ENCODE data around the gene DLD.
"Not testable (repeated sequence)": the region's sequence is repeated elsewhere in the genome, so short reads cannot be mapped to it uniquely, and the experiment has no call there.

The DLD gene

DNA sequence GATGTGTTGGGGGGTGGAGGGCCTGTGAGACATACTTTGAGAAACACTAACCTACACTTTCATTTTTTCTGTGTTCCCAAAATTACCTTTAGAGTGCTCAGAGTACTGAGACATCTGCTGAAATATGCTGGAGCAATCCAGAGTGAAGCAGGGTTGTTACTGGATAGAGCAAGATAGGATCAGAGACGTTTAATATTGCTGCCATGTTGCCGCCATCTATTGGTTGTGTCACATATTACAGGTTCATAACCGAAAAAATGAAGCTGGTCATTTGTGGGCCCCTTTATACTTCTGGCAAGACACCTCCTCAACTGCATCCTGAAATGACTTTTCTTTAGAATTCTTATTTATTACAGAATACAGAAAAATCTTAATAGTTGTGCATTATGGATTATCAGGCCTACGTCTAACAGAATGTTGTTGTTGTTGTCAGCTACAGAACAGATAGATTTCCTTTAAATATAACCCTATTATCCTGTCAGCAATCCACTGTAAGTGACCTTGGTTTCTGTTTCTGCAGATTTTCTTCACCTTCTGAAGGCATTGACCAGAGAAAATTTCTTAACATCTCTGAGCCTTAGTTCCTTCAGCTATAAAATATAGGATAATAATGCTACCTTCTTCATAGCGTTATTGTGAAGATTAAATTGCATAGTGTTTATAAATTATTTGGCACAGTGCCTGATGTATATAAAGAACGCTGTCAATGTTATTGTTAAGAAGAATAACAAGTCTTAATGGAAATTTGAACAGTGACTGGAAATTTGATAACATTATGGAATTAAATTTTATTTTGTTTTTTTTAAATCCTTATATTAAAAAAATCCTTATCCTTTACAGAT is 16.2 kb upstream of the DLD start:
- DNase-seq (ENCODE audit: low spot score): peak; percentile 84

DNA sequence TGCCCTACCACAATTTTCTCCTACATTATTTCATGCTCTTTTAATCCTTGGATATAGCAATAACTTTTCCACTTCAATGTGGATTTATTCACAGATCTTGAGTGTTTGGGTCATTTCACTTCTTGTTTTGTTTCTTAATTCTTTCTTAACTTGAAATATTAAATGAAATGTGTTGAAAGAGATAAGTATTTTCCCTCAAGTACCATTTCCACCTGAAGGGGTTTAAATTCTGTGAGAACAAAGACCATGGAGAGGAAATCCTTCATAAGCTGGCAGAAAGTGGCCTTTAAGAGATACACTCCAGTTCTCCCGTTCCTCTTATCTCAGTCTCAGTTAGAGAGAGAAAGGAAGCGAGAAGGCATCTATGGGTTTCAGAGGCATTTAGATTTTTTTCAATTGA is 14.1 kb upstream of the DLD start:
- no peak for DNase-seq (ENCODE audit: low spot score)

DNA sequence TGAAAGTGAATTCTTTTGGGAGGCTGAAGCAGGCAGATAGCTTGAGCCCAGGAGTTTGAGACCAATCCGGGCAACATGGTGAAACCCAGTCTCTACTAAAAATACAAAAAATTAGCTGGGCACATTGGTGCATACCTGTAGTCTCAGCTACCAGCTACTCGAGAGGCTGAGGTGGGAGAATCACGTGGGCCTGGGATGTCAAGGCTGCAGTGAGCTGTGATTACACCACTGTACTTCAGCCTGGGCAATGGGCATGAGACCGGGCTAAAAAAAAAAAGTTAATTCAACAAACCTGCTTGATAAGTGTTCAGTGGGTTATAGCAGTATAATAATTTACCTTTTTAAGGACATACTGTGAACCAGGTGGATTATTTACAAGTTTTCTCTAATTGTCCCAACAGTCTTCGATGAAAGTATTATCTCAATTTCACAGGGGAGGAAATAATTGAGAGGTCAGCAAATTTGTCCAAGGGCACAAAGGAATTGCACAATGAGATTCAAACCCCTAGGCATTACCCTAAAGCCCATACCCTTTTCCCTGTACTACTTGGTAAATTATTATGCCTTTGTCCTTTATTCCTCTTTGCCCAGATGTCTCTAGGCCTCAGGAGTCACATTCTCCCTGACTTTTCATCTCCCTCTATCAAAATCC is 13.1 kb upstream of the DLD start:
- no peak for DNase-seq (ENCODE audit: low spot score)

DNA sequence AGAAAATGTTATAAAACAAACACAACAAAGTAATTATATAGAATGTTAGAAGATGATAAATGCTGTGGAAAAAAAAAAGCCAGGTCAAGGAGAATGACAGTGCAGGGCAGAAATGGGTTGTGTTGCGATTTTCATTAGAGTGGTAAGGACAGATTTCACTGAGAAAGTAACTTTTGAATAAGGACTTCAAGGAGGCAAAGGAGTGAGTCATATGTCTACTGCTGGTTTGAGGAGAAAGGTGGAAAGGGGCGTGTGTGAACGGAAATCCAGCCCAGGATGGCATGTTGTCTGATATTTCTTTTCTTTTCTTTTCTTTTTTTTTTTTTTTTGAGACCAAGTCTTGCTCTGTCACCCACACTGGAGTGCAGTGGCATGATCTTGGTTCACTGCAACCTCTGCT is 12.3 kb upstream of the DLD start:
- DNase-seq (ENCODE audit: low spot score): no peak

DNA sequence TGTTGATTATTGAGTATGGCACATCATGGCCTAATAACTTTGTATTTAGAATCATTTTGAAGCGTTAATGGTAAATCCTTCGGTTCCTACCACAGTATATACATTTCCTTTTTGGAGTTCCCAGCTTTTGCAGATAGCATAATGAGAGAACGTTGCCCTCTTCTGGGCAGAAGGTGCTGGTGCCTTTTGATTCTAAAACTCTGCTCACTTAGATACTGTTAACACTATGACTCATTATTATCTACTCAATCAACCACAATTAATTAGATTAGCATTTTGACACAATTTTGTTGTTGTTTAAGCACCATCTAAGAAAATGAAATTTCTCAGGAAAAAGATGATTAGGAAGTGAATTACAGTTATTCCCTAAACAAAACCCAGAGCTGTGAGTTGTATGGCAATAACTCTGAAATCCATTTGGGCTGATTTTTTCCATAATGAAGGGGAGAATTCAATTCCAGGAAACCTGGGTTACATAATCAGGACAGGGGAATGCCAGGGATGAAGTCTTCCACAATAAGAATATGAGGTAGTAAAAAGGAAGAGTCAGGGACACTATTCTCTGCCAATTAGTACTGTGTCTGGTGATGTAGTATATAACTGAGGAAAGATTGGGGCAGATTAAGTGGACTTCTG is 11.5 kb upstream of the DLD start:
- peak; percentile 89 for DNase-seq (ENCODE audit: low spot score)

DNA sequence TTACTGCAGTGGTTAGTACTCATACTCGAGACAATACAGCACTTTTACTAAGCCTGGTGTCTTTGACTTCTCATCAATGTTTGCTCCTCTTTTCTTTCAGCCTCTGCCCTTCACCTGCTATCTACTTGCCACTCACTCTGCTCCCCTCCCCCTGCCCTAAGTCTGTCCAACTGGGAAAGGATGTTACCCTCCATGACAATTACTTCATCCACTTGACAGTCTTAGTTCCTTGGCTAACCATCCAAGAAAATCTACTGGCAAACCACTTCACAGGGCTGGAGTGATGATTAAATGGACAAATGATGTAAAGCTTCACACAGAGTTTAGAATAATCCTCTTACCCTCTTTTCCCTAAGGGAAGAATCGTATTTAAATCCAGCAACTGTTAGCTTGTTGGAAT is 8.2 kb upstream of the DLD start:
- DNase-seq (ENCODE audit: low spot score): no peak

DNA sequence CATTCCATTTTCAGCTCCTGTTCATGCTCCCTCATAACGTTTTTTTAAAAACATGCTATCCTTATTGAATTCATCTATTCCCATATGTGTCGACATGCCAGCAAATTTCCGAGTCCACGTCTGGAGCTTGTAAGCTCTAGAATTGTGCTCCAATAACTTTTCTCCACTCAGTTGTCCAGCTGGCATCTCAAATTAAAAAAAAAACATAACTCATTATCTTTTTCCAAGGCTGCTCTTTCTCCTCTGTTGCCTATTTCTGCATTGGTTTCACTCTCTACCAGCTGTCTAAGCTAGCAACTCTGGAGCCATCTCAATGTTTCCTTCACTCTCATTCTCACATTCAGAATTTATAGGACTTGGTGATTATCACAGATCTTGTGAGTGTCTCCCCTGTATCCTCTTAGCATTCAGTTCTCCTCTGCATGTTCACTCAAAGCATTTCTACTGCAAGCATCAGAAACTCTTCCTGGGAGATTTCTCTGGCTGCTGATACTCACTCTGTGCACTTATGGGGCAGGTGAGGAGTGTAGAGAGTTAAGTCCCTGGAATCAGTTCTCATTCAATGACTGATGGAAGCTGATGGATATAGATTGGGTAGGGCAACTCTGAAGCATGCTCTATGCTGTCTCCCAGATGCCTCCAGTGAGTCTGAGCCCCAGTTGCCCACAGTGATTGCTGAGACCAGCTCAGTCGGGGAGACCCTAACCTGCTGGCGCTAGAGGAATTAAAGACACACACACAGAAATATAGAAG is 6.7 kb upstream of the DLD start:
- no peak for DNase-seq (ENCODE audit: low spot score)

DNA sequence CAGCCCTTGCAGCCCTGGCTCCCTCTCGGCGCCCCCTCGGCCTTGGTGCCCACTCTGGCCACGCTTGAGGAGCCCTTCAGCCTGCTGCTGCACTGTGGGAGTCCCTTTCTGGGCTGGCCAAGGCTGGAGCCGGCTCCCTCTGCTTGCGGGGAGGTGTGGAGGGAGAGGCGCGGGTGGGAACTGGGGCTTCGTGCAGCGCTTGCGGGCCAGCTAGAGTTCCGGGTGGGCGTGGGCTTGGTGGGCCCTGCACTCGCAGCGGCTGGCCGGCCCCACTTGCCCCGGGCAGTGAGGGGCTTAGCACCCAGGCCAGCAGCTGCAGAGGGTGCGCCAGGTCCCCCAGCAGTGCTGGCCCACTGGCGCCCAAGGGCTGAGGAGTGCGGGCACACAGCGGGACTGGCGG is 3.2 kb upstream of the DLD start:
- DNase-seq (ENCODE audit: low spot score): not testable (repeated sequence)

DNA sequence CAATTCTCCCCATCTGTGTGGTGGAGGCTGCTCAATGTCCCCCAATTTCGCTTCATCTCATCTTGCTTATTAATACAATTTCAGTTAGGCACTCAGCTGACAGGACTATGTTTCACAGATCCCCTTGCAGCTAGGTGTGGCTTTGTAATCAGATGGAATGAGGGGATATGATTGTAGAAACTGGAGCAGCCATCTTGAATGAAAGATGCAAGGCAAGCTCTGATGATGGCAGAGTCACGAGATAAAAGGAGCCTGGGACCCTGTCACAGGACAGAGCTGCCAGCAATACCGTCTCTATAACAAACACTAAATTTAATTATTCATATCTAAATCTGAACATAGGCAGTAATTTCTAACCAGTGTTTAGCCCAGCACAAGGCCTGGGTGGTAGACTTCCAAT is 991 bp upstream of the DLD start:
- no peak for DNase-seq (ENCODE audit: low spot score)

DNA sequence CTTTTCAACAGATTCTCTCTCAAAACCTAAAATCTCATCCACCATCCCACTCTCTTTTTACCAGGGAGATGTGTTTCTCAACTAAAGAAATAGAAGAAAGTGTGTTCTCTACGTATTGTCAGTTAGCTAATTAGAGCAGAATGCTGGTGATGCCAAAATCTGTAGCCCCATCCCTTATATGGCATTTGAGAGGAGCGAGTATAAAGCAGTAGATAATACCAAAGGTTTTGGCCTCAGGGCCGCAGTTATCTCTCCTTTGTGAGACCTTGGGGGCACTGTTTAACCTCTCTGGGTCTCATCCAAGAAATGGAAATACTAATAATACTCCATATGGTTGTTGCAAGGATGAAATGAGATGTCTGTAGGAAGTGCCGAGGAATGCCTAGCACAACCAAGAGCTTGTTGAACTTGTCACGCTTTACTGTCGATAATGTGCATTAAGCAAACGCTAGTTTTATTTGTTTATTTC is 456 bp upstream of the DLD start:
- peak; percentile 46 for DNase-seq (ENCODE audit: low spot score)

DNA sequence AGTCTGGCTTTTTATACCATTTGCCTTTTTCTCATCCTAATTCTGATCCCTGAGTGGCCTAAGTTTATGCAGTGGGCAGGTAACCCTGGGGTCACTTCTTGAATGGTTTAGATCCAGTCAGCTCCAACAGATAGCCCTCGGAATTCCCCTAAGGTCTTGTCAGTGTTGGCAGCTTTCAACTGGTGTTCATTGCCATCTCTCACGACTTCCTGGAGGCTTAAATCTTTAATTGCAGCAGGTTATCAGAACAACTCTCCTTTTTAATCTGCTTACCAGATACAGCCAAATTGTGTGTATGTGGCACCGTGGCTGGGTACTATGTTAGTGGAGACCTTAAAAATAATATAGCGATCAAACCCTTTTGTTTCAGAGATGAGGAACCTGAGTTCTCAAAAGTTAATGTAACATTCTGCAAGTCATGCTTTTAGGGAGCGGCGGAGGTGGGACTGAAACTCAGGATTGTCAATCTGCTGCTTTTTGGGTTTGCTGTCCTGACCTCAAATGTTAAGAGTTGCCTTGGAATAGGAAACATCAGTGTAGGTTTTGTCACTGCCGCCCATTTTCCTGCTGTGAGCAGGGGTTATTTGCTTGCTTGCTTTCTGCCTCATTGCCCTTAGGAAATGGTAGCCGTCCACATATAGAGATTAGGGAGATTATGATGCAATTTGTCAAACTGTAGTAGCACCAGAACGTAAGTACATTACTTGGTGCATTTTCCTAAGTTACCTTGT is 818 bp downstream of the DLD start:
- DNase-seq (ENCODE audit: low spot score): peak; percentile 58

DNA sequence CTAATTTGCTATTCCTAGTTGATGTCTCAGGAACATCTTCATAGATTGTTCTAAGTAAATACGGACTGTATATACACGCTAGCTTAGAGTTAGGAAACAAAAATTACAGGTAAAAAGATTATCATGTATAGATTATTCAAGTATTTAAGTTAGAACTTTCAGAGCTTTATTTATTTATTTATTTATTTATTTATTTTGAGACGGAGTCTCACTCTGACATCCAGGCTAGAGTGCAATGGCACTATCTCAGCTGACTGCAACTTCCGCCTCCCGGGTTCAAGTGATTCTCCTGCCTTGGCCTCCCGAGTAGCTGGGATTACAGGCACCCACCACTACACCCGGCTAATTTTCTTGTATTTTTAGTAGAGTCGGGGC is 1.4 kb downstream of the DLD start:
- not testable (repeated sequence) for DNase-seq (ENCODE audit: low spot score)

DNA sequence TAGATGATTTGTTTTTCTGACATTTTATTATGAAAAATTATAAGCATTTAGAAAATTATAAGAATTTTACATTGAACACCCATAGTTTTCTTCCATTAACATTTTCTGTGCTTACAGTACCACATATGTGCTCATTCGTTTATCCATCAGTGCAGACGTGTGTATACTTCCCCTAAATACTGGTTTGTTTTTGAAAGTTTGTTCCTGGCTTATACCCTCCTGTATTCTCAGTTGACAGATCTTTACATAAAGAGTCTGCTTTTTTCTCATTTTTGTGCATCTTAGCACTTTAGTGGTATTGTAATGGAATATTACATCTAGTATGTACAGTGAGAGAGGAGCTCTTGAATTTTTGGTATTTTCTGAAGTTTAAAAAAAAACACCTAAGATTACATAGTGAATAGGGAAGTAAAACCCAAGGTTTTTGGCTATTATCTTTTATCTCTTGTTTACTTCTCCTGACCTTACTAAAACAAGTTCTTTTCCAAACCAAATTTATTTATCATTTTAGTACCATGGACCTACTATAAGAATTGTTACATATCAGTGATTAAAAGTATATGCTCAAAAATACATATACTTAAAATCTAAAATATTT is 8.1 kb downstream of the DLD start:
- DNase-seq (ENCODE audit: low spot score): no peak

DNA sequence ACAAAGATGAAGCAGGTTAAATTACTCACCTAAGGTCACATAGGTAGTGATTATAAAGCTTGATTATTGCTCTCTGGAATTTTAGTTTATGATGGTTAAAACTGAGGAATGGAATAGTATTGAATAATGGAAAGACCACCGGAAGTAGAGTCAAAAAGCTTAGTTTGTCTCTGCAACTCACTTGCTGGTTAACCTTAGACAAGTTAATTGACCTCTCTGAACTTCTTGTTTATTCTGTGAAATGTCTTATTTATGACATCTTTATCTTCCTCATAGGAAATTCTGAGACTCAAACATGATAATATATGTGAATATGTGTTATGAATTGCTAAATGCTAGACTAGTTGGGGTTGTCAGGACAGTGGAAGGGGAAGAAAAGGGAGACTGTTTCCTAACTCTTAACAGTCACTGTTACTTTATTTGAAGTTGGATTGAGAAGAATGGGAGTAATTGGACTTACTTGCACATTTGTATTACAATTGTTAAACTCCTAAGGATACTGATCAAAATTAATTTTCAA is 9.6 kb downstream of the DLD start:
- DNase-seq (ENCODE audit: low spot score): no peak

DNA sequence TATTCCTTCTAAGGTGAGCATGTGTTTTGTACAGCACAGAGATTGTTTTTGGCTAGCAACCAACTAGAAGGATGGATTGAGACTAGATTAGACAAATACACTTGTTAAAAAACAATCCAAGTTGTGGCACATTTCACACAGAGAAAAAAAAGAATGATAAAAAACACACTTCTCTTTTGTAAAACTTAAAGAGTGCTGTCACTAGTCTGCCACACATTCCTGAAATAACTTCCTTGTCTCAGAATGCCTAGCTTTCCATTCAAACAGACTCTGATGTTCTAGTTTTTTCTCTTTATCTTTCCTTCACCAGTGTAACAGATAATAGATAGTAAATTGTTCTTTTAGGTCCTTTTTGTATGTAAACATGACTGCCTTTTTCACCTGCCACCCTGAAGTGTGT is 11.4 kb downstream of the DLD start:
- DNase-seq (ENCODE audit: low spot score): no peak

DNA sequence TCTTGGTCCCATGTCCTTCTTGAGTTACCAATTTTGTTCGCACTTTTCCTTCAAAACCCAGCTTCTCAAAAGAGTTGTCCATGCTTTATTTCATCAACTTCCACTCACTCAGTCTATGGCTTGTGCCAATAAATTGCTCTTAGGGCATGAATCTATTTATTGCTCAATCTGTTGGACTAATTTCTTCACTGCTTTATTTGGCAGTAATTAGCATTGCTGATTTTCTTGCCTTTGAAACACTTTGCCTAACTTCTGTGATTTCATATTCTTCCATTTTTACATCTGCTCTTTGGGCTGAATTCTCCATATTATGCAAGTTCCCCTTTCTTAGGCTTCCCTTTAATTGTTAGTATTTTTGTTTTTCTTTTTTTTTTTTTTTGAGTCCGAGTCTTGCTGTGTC is 16.8 kb downstream of the DLD start:
- DNase-seq (ENCODE audit: low spot score): no peak

DNA sequence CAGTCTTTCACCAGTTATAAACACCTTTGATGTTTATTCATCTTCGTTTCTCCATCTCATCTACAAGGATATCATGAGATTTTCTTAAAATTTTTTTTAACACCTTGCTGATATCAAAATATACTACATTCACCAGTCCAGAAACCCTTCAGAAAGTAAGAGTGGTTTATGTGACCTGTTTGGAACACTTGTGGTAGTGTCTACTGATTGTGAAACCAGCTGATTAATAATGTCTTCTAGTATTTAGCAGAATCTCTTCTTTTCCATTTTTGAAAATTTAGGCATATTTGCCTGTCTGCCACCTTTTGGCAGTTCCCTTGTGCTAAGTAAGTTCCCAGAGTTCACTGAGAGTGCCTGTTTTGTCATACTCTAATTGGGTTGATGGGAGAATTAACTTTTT is 18.5 kb downstream of the DLD start:
- DNase-seq (ENCODE audit: low spot score): no peak

DNA sequence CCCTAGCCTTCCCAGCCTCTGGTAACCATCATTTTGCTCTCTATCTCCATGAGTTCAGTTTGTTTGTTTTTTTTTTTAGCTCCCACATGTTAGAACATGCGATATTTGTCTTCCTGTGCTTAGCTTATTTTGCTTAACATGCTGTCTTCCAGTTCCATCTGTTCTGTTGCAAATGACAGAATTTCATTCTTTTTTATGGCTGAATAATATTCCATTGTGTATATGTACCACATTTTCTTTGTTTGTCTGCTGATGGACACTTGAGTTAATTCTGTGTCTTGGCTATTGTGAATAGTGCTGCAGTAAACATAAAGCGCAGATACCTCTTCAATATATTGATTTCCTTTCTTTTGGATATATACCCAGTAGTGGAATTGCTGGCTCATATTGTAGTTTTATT is 21.0 kb downstream of the DLD start:
- DNase-seq (ENCODE audit: low spot score): no peak

DNA sequence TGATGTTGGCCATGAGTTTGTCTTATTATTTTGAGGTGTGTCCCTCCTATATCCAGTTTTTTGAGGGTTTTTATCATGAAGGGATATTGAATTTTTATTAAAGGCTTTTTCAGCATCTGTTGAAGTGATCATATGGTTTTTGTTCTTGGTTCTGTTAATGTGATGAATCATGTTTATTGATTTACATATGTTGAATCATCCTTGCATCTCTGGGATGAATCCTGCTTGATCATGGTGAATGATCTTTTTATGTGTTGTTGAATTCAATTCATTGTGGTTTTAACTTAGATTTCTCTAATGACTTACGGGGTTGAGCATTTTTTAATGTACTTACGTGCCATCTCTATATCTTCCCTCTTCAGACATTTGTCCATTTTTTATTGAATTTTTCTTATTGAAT is 22.9 kb downstream of the DLD start:
- DNase-seq (ENCODE audit: low spot score): peak; percentile 27

DNA sequence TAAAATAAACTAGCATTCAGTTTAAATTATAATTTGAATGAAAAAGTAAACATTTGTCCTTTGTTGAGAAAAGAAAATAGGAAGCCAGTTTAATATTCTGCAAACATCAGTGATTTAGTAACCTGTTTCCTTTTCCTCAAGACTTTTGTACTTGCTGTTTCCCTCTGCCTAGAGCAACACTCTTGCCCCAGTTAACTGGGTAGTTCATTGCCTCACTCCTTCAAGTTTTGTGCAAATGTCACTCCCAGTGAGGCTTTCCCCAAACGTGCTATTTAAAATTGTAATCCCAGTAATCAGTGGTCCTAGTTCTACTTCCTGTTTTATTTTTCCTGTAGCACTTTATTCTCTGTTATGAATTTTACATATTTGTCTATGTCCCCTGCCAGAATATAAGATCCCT is 23.8 kb downstream of the DLD start:
- no peak for DNase-seq (ENCODE audit: low spot score)

DNA sequence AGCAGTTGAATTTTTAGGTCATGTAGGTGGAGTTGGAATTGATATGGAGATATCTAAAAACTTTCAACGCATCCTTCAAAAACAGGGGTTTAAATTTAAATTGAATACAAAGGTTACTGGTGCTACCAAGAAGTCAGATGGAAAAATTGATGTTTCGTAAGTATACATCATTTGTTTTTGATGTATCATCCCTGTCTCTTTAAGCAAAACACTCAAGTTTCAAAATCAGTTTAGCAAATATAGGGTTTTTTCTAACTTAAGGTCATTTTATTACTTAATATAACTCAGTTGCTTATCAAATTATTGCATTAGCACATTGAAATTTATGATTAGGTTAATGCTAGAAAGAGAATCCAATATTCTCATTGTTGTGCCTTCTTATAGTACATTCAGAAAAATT is 24.6 kb downstream of the DLD start:
- no peak for DNase-seq (ENCODE audit: low spot score)
